Cortex of kidney (tissue), 1 donor: ENCODE data around the gene PTGFRN.
"Not testable (repeated sequence)": the region's sequence is repeated elsewhere in the genome, so short reads cannot be mapped to it uniquely, and the experiment has no call there.

Experiments
- DNase-seq: peaks from one replicate; lab custom pipeline; 2025; lab: John Stamatoyannopoulos, UW

Gene PTGFRN

GRCh38 chr1:116971965-116972673 lies 62.4 kb downstream of the PTGFRN start:
- DNase-seq = no peak

GRCh38 chr1:116972674-116973030 lies 62.9 kb downstream of the PTGFRN start:
- DNase-seq = no peak

DNA sequence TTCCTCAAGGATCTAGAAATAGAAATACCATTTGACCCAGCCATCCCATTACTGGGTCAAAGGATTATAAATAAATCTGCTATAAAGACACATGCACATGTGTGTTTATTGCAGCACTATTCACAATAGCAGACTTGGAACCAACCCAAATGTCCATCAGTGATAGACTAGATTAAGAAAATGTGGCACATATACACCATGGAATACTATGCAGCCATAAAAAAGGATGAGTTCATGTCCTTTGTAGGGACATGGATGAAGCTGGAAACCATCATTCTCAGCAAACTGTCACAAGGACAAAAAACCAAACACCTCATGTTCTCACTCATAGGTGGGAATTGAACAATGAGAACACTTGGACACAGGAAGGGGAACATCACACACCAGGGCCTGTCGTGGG lies 70.6 kb downstream of the PTGFRN start:
- not testable (repeated sequence) for DNase-seq

DNA sequence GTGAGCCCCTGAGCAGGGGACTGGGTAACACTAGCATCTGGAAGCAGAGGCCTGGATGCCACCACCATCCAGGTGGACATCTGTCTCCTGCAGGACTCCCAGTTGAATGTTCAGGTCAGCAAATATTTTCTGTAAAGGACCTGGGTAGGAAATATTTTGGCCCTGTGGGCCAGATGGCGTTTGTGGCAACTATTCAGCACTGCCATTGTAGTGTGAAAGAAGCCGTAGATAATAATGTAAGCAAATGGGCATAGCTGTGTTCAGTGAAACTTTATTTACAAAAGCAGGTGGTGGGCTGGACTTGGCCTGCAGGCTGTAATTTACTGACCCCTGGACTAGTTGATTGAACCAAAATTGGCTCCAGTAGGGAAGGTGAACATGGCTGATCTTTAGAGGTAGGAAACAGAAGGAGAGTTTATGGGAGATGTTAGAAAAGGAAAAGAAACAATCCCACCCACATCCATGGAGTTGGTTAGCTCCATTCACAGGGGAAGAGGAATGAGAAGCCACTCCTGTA lies 71.9 kb downstream of the PTGFRN start:
- no peak for DNase-seq

- no peak for DNase-seq
Measured at GRCh38 chr1:116982319-116983004, 72.7 kb downstream of the PTGFRN start.

GRCh38 chr1:116983112-116983511 lies 73.4 kb downstream of the PTGFRN start:
- no peak for DNase-seq

- no peak for DNase-seq
Measured at GRCh38 chr1:116983678-116984077, 74.0 kb downstream of the PTGFRN start.

GRCh38 chr1:116984406-116985160 lies 74.9 kb downstream of the PTGFRN start:
- no peak for DNase-seq

- DNase-seq = no peak
Measured at GRCh38 chr1:116986421-116987255, 76.9 kb downstream of the PTGFRN start.

- DNase-seq = no peak
Measured at GRCh38 chr1:116987256-116987555, 77.5 kb downstream of the PTGFRN start.

- DNase-seq = no peak
Measured at GRCh38 chr1:116988248-116988647, 78.5 kb downstream of the PTGFRN start.

- DNase-seq = no peak
Measured at GRCh38 chr1:116988908-116989307, 79.2 kb downstream of the PTGFRN start.

DNA sequence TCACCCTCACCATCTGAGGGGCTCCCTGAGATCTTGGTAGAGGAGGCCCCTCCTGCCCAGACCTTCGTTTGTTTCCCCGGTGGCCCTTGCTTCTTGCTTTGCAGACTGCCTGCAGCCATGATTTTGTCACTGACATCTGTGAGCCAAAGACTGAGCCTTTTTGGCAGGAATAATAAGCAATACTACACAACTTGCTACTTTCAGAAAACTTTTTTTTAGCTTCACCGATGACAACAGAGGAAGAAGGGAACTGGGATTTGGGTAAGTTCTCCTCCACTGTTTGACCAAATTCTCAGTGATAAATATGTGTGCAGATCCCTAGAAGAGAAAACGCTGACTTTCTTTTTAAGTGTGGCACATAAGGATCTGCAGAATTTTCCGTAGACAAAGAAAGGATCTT lies 80.1 kb downstream of the PTGFRN start:
- no peak for DNase-seq

GRCh38 chr1:116990612-116991151 lies 81.0 kb downstream of the PTGFRN start:
- DNase-seq = no peak

DNA sequence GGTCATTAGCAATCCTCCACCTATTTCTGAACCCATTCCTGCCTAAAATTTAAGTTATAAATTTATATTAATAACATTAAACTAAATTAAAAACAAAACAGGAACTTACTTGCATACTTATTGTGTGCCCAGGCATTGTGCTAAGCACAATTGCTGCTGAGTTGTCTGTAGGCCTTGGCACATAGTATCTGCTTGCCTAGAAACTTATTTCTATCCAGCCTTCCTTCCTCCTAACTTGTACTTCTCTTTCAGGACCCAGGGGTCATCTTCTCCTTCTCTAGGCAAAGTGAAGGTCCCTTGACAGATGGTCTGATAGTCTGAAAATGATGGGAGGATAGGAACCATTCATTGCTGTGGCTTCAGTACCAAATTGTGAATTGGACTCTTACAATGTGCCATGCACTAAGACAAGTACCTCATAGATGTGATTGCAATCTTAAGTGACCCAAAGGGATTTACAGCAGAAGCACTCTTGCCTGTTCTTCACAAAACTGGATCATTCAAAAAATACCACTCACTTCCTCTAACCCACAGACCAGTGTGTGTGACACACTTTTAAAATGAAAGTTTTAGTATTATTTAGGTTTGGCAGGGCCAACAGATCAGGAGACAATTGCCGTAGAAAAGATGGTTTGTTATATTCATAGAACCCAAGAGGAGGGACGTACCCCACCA lies 81.6 kb downstream of the PTGFRN start:
- no peak for DNase-seq

DNA sequence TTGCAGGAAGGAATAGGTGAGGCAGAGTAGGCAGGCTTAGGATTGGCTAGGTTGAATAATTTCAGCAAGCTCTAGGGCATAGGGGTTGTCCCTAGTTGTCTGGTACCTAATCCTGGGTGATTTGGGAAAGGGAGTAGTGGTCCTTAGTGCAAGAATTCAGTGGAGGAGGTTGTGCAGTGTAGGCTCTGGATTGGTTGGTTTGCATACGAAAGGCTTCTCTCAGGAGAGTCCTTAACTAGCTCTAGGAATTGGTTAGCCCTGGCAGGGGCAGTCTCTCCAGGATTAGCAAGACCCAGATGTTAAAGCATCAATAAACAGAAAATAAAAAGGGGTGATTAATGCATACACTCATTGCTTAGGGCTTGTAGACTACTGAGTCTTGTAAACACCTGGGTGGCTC lies 82.2 kb downstream of the PTGFRN start:
- no peak for DNase-seq

GRCh38 chr1:116993286-116993685 lies 83.6 kb downstream of the PTGFRN start:
- DNase-seq = no peak

- no peak for DNase-seq
Measured at GRCh38 chr1:116994411-116994810, 84.7 kb downstream of the PTGFRN start.

- DNase-seq = no peak
Measured at GRCh38 chr1:116997066-116997465, 87.3 kb downstream of the PTGFRN start.

- DNase-seq = no peak
Measured at GRCh38 chr1:116997636-116998035, 87.9 kb downstream of the PTGFRN start.

DNA sequence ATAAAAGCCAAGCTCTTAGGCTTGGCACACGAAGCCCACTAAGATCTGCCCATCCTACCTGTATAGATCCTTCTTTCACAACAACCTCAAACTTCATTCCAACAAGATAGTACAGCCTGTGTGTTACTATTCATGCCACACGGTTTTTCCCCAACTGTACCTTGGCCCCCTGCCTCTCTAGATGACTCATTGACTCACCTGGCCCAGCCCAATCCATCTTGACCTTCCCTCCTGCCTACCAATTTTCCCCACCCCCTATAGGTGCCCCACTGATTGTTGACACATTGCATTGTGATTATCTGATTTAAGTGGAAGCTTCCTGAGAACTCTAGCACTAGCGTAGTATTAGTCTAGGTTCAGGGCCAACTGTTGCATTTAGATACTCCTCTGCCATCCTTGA lies 89.9 kb downstream of the PTGFRN start:
- no peak for DNase-seq
